WTC11 (cell line): ENCODE measurements around the gene SEPTIN8. TPM values are rescaled to one million over a fixed set of nuclear protein-coding genes. Genes with fewer than 3 reads are reported as not detected.

ENCODE experiments used
- ATAC-seq: fragments of 200-7000 bp; cut with Tn5 transposase; 2 replicates; pipeline ENCODE4 v1.10.0; 2021; ENCODE audit warnings: mild to moderate bottlenecking, moderate library complexity
- CTCF ChIA-PET: fragments of 300-600 bp; sonication (Branson Sonifier 250); formaldehyde crosslinking; loops from one replicate; lab custom pipeline; 2021; ENCODE audit warnings: antibody characterized with exemption; lab: Charles Lee
- POLR2A ChIA-PET: fragments of 350-600 bp; sonication (Branson Sonifier 250); formaldehyde crosslinking; loops from one replicate; lab custom pipeline; 2021; ENCODE audit warnings: antibody characterized with exemption; lab: Charles Lee
- DNase-seq: peaks from one replicate; pipeline ENCODE4 v3.0.0; 2021; ENCODE audit warnings: low spot score
- H3K27ac Mint-ChIP-seq: 2 replicates; pipeline ENCODE4 v1.8.0; 2021; ENCODE audit warnings: mixed read lengths
- H3K27me3 Mint-ChIP-seq: 2 replicates; pipeline ENCODE4 v1.8.0; 2021; ENCODE audit warnings: low read depth, mild to moderate bottlenecking, moderate library complexity, mixed read lengths
- H3K36me3 Mint-ChIP-seq: 2 replicates; pipeline ENCODE4 v1.8.0; 2021; ENCODE audit warnings: mixed read lengths
- H3K4me1 Mint-ChIP-seq: 2 replicates; pipeline ENCODE4 v1.8.0; 2022; ENCODE audit warnings: mixed read lengths
- H3K4me3 Mint-ChIP-seq: 2 replicates; pipeline ENCODE4 v1.8.0; 2021; ENCODE audit warnings: mild to moderate bottlenecking, moderate library complexity, mixed read lengths
- H3K9me3 Mint-ChIP-seq: 2 replicates; pipeline ENCODE4 v1.8.0; 2021; ENCODE audit warnings: mixed read lengths
- FOXK1 ChIP-seq: sonication (generic); formaldehyde crosslinking; IDR thresholded peaks from 2 replicates; pipeline ENCODE4 v1.8.0; 2022; ENCODE audit warnings: mild to moderate bottlenecking, moderate library complexity, missing genetic modification reagents
- NFE2L1 ChIP-seq: sonication (generic); formaldehyde crosslinking; IDR thresholded peaks from 2 replicates; pipeline ENCODE4 v1.8.1; 2023; ENCODE audit warnings: missing genetic modification reagents
- NR2C2 ChIP-seq: sonication (generic); formaldehyde crosslinking; IDR thresholded peaks from 2 replicates; pipeline ENCODE4 v1.8.0; 2022; ENCODE audit warnings: mild to moderate bottlenecking, missing genetic modification reagents
- TCF7 ChIP-seq: sonication (generic); formaldehyde crosslinking; IDR thresholded peaks from 2 replicates; pipeline ENCODE4 v1.8.0; 2022; ENCODE audit warnings: mild to moderate bottlenecking, low read depth, missing genetic modification reagents, moderate library complexity
- ZNF121 ChIP-seq: sonication (generic); formaldehyde crosslinking; IDR thresholded peaks from 2 replicates; pipeline ENCODE4 v1.8.0; 2023; ENCODE audit warnings: missing genetic modification reagents
- ZNF219 ChIP-seq: sonication (generic); formaldehyde crosslinking; IDR thresholded peaks from 2 replicates; pipeline ENCODE4 v1.8.0; 2023; ENCODE audit warnings: missing genetic modification reagents, mild to moderate bottlenecking, borderline replicate concordance
- ZNF263 ChIP-seq: sonication (generic); formaldehyde crosslinking; IDR thresholded peaks from 2 replicates; pipeline ENCODE4 v1.8.1; 2022; ENCODE audit warnings: low read depth, mild to moderate bottlenecking, moderate library complexity, missing genetic modification reagents
- ZNF671 ChIP-seq: fragments of 250-450 bp; sonication (Bioruptor Pico); IDR thresholded peaks from 2 replicates; pipeline ENCODE4 v1.8.0; 2021; ENCODE audit warnings: mild to moderate bottlenecking
- total RNA-seq: library from RNA; stranded (reverse); gene quantifications from 3 replicates; pipeline ENCODE4 v1.2.3, GENCODE V29; 2021
- TF ChIP-seq, protein P1 (sequence below): sonication (generic); formaldehyde crosslinking; IDR thresholded peaks from 2 replicates; pipeline ENCODE4 v1.8.0; 2022; ENCODE audit warnings: mild to moderate bottlenecking, missing genetic modification reagents
- TF ChIP-seq, protein P2 (sequence below): sonication (generic); formaldehyde crosslinking; IDR thresholded peaks from 2 replicates; pipeline ENCODE4 v1.8.1; 2022; ENCODE audit warnings: mild to moderate bottlenecking, missing genetic modification reagents, moderate library complexity, borderline replicate concordance
- TF ChIP-seq, protein P3 (sequence below): sonication (generic); formaldehyde crosslinking; IDR thresholded peaks from 2 replicates; pipeline ENCODE4 v1.8.0; 2022; ENCODE audit warnings: mild to moderate bottlenecking, missing genetic modification reagents
- TF ChIP-seq, protein P4 (sequence below): fragments of 250-450 bp; sonication (Bioruptor Pico); IDR thresholded peaks from 2 replicates; pipeline ENCODE4 v1.9.0; 2021; ENCODE audit warnings: moderate library complexity, mild to moderate bottlenecking, inconsistent platforms, borderline replicate concordance
- TF ChIP-seq, protein P5 (sequence below): fragments of 250-450 bp; sonication (Bioruptor Pico); IDR thresholded peaks from 2 replicates; pipeline ENCODE4 v1.9.0; 2021; ENCODE audit warnings: mild to moderate bottlenecking
- TF ChIP-seq, protein P6 (sequence below): sonication (generic); formaldehyde crosslinking; IDR thresholded peaks from 2 replicates; pipeline ENCODE4 v1.8.1; 2022; ENCODE audit warnings: low read depth, mild to moderate bottlenecking, moderate library complexity, missing genetic modification reagents, borderline replicate concordance
- TF ChIP-seq, protein P7 (sequence below): fragments of 250-450 bp; sonication (Bioruptor Pico); IDR thresholded peaks from 2 replicates; pipeline ENCODE4 v2.1.2; 2022; ENCODE audit warnings: mild to moderate bottlenecking, moderate library complexity
- TF ChIP-seq, protein P8 (sequence below): sonication (generic); formaldehyde crosslinking; IDR thresholded peaks from 2 replicates; pipeline ENCODE4 v1.8.0; 2023; ENCODE audit warnings: mild to moderate bottlenecking, missing genetic modification reagents
- TF ChIP-seq, protein P9 (sequence below): sonication (generic); formaldehyde crosslinking; IDR thresholded peaks from 2 replicates; pipeline ENCODE4 v1.8.0; 2022; ENCODE audit warnings: mild to moderate bottlenecking, missing genetic modification reagents
- TF ChIP-seq, protein P10 (sequence below): sonication (generic); formaldehyde crosslinking; IDR thresholded peaks from 2 replicates; pipeline ENCODE4 v1.8.1; 2023; ENCODE audit warnings: mild to moderate bottlenecking, missing genetic modification reagents

Gene SEPTIN8
- total RNA-seq, 1 experiment from 2014 or later, result 35.8 TPM

DNA sequence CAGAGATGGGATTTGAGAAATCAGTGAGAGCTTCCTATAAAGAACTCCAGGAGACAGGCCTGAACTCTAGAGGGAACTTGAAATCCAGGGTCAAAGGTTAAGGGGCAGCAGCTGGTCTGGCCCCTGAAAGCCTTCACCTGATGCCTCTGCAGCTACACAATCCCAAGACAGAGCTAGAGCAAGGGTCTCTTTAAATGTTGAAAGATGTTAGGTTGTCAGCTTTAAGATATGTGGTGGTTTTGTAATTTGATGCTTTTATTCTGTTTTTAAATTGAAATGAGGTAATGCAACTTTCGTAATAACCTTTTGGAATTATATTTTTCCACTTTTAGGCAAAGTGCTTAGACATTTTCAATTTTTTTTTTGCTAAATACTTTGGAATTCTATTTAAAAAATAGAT, 38.4 kb upstream of the SEPTIN8 start:
- H3K4me3 Mint-ChIP-seq, result peak overlapping the region; percentile 45
- H3K27me3 Mint-ChIP-seq, result peaks cover 80% of the 10 kb centered on the region
- no peak overlapping the region for H3K27ac Mint-ChIP-seq

More for the DNA sequence above, 38.4 kb upstream of the SEPTIN8 start:
- H3K9me3 Mint-ChIP-seq, result no peaks in the 10 kb centered on the region
- ATAC-seq, result no peak
- TF ChIP-seq ZNF671 (CRISPR knock-in tag) (no peak), NFE2L1 (CRISPR knock-in tag) (no peak), ZNF263 (CRISPR knock-in tag) (no peak), TCF7 (CRISPR knock-in tag) (no peak), ZNF121 (no peak), FOXK1 (CRISPR knock-in tag) (no peak), NR2C2 (no peak), ZNF219 (CRISPR knock-in tag) (no peak)
- TF ChIP-seq, protein P1, sequence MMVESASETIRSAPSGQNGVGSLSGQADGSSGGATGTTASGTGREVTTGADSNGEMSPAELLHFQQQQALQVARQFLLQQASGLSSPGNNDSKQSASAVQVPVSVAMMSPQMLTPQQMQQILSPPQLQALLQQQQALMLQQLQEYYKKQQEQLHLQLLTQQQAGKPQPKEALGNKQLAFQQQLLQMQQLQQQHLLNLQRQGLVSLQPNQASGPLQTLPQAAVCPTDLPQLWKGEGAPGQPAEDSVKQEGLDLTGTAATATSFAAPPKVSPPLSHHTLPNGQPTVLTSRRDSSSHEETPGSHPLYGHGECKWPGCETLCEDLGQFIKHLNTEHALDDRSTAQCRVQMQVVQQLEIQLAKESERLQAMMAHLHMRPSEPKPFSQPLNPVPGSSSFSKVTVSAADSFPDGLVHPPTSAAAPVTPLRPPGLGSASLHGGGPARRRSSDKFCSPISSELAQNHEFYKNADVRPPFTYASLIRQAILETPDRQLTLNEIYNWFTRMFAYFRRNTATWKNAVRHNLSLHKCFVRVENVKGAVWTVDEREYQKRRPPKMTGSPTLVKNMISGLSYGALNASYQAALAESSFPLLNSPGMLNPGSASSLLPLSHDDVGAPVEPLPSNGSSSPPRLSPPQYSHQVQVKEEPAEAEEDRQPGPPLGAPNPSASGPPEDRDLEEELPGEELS, result no peak
- TF ChIP-seq, protein P2, sequence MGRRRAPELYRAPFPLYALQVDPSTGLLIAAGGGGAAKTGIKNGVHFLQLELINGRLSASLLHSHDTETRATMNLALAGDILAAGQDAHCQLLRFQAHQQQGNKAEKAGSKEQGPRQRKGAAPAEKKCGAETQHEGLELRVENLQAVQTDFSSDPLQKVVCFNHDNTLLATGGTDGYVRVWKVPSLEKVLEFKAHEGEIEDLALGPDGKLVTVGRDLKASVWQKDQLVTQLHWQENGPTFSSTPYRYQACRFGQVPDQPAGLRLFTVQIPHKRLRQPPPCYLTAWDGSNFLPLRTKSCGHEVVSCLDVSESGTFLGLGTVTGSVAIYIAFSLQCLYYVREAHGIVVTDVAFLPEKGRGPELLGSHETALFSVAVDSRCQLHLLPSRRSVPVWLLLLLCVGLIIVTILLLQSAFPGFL (CRISPR knock-in tag), result no peak
- TF ChIP-seq, protein P3, sequence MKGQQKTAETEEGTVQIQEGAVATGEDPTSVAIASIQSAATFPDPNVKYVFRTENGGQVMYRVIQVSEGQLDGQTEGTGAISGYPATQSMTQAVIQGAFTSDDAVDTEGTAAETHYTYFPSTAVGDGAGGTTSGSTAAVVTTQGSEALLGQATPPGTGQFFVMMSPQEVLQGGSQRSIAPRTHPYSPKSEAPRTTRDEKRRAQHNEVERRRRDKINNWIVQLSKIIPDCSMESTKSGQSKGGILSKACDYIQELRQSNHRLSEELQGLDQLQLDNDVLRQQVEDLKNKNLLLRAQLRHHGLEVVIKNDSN (CRISPR knock-in tag), result no peak
- TF ChIP-seq, protein P4, sequence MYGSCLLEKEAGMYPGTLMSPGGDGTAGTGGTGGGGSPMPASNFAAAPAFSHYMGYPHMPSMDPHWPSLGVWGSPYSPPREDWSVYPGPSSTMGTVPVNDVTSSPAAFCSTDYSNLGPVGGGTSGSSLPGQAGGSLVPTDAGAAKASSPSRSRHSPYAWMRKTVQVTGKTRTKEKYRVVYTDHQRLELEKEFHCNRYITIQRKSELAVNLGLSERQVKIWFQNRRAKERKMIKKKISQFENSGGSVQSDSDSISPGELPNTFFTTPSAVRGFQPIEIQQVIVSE (CRISPR knock-in tag), result no peak
- TF ChIP-seq, protein P5, sequence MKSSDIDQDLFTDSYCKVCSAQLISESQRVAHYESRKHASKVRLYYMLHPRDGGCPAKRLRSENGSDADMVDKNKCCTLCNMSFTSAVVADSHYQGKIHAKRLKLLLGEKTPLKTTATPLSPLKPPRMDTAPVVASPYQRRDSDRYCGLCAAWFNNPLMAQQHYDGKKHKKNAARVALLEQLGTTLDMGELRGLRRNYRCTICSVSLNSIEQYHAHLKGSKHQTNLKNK (CRISPR knock-in tag), result no peak
- TF ChIP-seq, protein P6, sequence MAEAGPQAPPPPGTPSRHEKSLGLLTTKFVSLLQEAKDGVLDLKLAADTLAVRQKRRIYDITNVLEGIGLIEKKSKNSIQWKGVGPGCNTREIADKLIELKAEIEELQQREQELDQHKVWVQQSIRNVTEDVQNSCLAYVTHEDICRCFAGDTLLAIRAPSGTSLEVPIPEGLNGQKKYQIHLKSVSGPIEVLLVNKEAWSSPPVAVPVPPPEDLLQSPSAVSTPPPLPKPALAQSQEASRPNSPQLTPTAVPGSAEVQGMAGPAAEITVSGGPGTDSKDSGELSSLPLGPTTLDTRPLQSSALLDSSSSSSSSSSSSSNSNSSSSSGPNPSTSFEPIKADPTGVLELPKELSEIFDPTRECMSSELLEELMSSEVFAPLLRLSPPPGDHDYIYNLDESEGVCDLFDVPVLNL (CRISPR knock-in tag), result no peak
- TF ChIP-seq, protein P7, sequence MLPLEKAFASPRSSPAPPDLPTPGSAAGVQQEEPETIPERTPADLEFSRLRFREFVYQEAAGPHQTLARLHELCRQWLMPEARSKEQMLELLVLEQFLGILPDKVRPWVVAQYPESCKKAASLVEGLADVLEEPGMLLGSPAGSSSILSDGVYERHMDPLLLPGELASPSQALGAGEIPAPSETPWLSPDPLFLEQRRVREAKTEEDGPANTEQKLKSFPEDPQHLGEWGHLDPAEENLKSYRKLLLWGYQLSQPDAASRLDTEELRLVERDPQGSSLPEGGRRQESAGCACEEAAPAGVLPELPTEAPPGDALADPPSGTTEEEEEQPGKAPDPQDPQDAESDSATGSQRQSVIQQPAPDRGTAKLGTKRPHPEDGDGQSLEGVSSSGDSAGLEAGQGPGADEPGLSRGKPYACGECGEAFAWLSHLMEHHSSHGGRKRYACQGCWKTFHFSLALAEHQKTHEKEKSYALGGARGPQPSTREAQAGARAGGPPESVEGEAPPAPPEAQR (CRISPR knock-in tag), result no peak
- TF ChIP-seq, protein P8, sequence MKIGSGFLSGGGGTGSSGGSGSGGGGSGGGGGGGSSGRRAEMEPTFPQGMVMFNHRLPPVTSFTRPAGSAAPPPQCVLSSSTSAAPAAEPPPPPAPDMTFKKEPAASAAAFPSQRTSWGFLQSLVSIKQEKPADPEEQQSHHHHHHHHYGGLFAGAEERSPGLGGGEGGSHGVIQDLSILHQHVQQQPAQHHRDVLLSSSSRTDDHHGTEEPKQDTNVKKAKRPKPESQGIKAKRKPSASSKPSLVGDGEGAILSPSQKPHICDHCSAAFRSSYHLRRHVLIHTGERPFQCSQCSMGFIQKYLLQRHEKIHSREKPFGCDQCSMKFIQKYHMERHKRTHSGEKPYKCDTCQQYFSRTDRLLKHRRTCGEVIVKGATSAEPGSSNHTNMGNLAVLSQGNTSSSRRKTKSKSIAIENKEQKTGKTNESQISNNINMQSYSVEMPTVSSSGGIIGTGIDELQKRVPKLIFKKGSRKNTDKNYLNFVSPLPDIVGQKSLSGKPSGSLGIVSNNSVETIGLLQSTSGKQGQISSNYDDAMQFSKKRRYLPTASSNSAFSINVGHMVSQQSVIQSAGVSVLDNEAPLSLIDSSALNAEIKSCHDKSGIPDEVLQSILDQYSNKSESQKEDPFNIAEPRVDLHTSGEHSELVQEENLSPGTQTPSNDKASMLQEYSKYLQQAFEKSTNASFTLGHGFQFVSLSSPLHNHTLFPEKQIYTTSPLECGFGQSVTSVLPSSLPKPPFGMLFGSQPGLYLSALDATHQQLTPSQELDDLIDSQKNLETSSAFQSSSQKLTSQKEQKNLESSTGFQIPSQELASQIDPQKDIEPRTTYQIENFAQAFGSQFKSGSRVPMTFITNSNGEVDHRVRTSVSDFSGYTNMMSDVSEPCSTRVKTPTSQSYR (CRISPR knock-in tag), result no peak
- TF ChIP-seq, protein P9, sequence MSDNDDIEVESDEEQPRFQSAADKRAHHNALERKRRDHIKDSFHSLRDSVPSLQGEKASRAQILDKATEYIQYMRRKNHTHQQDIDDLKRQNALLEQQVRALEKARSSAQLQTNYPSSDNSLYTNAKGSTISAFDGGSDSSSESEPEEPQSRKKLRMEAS (CRISPR knock-in tag), result no peak
- TF ChIP-seq, protein P10, sequence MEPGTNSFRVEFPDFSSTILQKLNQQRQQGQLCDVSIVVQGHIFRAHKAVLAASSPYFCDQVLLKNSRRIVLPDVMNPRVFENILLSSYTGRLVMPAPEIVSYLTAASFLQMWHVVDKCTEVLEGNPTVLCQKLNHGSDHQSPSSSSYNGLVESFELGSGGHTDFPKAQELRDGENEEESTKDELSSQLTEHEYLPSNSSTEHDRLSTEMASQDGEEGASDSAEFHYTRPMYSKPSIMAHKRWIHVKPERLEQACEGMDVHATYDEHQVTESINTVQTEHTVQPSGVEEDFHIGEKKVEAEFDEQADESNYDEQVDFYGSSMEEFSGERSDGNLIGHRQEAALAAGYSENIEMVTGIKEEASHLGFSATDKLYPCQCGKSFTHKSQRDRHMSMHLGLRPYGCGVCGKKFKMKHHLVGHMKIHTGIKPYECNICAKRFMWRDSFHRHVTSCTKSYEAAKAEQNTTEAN (CRISPR knock-in tag), result no peak
- TF ChIP-seq, all 79 proteins: peak for 0
- ChIA-PET CTCF (interaction anchor here (0.8 to 3.1 kb wide), 6 partner anchors 10 to 68 kb away, joined by 5 to 26 read pairs (median 15); partner anchors contain the start of gene CCNI2), POLR2A (no interaction called here)
- Mint-ChIP-seq H3K36me3 (no peaks in the 10 kb centered on the region), H3K4me1 (peaks cover 18% of the 10 kb centered on the region)
- DNase-seq, result no peak
